ENCODE results near the gene TGFBR3L.

GRCh38 chr19:7953060-7953459 lies 38.4 kb downstream of the TGFBR3L start:
- TF ChIP-seq, protein P1, sequence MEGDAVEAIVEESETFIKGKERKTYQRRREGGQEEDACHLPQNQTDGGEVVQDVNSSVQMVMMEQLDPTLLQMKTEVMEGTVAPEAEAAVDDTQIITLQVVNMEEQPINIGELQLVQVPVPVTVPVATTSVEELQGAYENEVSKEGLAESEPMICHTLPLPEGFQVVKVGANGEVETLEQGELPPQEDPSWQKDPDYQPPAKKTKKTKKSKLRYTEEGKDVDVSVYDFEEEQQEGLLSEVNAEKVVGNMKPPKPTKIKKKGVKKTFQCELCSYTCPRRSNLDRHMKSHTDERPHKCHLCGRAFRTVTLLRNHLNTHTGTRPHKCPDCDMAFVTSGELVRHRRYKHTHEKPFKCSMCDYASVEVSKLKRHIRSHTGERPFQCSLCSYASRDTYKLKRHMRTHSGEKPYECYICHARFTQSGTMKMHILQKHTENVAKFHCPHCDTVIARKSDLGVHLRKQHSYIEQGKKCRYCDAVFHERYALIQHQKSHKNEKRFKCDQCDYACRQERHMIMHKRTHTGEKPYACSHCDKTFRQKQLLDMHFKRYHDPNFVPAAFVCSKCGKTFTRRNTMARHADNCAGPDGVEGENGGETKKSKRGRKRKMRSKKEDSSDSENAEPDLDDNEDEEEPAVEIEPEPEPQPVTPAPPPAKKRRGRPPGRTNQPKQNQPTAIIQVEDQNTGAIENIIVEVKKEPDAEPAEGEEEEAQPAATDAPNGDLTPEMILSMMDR (conservative IDR thresholded peaks at IDR 0.05): no peak
- no peak for TF ChIP-seq ZFX (IDR thresholded peaks at IDR 0.05)

Measured in C4-2B (cell line).